Measurements from ENCODE around the gene KRTCAP3. TPM values are rescaled to one million over a fixed set of nuclear protein-coding genes. Genes with fewer than 3 reads are reported as not detected.

KRTCAP3 gene
- total RNA-seq, 1 experiment from 2014 or later: 62.9 TPM

Other genes with a start within 250 kb of the KRTCAP3 start
- gene ATRAID, start 230.3 kb upstream of the KRTCAP3 start, total RNA-seq (2021): 92.8 and 126 TPM in 2 replicates
- gene SLC5A6, start 230.1 kb upstream of the KRTCAP3 start, total RNA-seq (2021): 49.0 and 70.0 TPM in 2 replicates
- gene CAD, start 225.0 kb upstream of the KRTCAP3 start, total RNA-seq (2021): 41.5 and 70.8 TPM in 2 replicates
- gene SLC30A3, start 179.3 kb upstream of the KRTCAP3 start, total RNA-seq (2021): 1.5 and 2.3 TPM in 2 replicates
- not detected in 2 replicates for gene DNAJC5G, start 166.9 kb upstream of the KRTCAP3 start, total RNA-seq (2021)
- gene TRIM54, start 160.0 kb upstream of the KRTCAP3 start, total RNA-seq (2021): 8.2 and 9.8 TPM in 2 replicates
- 2.8 and 4.6 TPM in 2 replicates for gene UCN, start 133.9 kb upstream of the KRTCAP3 start, total RNA-seq (2021)
- gene MPV17, start 119.3 kb upstream of the KRTCAP3 start, total RNA-seq (2021): 42.2 and 47.5 TPM in 2 replicates
- 57.5 and 69.8 TPM in 2 replicates for gene GTF3C2, start 85.6 kb upstream of the KRTCAP3 start, total RNA-seq (2021)
- 32.9 and 33.1 TPM in 2 replicates for gene EIF2B4, start 72.0 kb upstream of the KRTCAP3 start, total RNA-seq (2021)
- gene SNX17, start 71.8 kb upstream of the KRTCAP3 start, total RNA-seq (2021): 60.6 and 73.7 TPM in 2 replicates
- gene ZNF513, start 61.6 kb upstream of the KRTCAP3 start, total RNA-seq (2021): 4.1 and 4.5 TPM in 2 replicates
- gene PPM1G, start 32.8 kb upstream of the KRTCAP3 start, total RNA-seq (2021): 114 and 136 TPM in 2 replicates
- gene NRBP1, start 13.8 kb upstream of the KRTCAP3 start, total RNA-seq (2021): 67.9 and 83.9 TPM in 2 replicates
- 26.2 and 27.2 TPM in 2 replicates for gene IFT172, start 47.4 kb downstream of the KRTCAP3 start, total RNA-seq (2021)
- 5.3 and 6.3 TPM in 2 replicates for gene FNDC4, start 52.8 kb downstream of the KRTCAP3 start, total RNA-seq (2021)
- gene GCKR, start 54.5 kb downstream of the KRTCAP3 start, total RNA-seq (2021): 3.4 and 4.0 TPM in 2 replicates
- gene ZNF512, start 140.7 kb downstream of the KRTCAP3 start, total RNA-seq (2021): 27.1 and 40.6 TPM in 2 replicates
- gene CCDC121, start 186.6 kb downstream of the KRTCAP3 start, total RNA-seq (2021): 1.9 and 2.9 TPM in 2 replicates
- 37.3 and 45.1 TPM in 2 replicates for gene GPN1, start 186.7 kb downstream of the KRTCAP3 start, total RNA-seq (2021)
- 29.3 and 33.0 TPM in 2 replicates for gene SUPT7L, start 221.2 kb downstream of the KRTCAP3 start, total RNA-seq (2021)
- gene SLC4A1AP, start 221.5 kb downstream of the KRTCAP3 start, total RNA-seq (2021): 18.5 and 22.7 TPM in 2 replicates